G401.6 (cell line): ENCODE measurements around the gene ASTN2.

ENCODE experiments used
- FAIRE-seq: peaks from 2 replicates; lab custom pipeline; 2012; peaks lifted over from hg19 to GRCh38; lab: Jason Lieb, UNC

Gene ASTN2

DNA sequence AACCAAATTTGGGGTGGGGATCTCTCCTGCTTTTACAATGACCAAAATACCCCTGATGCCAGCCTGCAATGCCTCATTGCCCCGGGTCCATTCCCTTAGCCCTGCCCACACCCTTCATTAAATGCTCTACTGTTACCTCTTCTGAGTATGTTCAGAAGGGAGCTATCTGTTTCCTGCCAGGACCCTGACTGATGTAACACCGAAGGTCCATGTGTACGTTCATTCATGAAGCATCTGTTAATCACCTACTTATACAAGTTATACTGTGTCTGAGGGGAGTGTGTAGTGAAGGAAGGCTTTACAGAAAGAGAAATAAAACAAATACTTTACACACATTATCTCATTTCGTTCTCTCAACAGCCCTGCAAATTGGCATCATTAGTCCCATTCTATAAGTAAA lies 51.9 kb downstream of the ASTN2 start:
- FAIRE-seq: no peak

DNA sequence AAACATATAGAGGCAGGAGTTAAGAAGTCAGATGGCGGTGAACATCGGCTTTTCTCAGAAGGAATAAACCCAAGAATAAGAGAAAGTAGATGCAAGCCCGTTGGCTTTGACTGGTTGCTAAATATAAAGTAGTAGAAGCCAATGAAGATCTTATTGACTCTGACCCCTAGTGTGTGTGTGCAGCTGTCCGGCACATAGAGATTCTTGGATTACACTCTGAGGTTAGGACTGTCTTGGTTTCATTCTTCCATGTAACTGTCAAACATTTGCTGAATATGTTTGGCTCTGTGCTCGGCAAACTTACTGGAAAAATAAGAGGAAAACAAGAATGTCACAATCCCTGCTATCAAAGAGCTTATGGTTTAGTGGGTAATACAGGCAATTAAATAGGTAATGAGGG lies 54.9 kb downstream of the ASTN2 start:
- FAIRE-seq: no peak

DNA sequence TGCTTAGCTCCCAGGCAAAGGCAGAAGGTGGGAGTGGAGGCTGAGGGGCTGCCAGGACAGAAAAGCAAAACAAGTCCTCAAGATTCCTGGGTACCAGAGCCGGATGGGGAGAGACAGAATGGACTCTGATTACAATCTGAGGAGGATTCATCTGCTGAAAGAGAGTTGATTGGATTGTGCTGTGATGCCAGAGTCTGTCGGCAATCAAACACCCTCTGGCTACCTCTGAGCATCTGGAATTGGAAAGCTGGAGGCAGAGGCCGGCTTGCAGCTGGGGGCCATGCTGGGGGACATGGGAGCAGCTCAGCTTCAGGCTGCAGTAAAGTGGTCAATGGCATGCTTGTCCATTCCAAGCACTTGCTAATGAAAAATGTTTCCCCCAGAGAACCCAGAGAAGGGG lies 59.3 kb downstream of the ASTN2 start:
- FAIRE-seq: no peak

DNA sequence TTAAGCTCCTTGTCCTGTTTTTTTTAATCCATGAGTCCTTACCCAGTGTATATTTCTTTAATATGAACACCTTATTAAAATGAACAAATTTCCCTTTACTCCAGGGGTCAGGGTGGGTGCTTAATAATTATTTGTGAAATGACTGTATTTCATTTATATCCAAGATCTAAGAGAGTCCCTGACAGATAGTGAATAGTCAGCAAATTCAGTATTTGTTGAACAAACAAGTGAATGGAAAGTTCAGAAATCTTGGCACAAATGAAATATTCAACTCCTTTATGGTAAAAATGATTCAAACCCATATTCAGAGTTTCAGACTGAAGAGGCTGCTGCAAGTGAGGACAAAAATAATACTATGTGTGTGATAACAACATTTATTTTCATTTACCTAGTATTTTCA lies 59.9 kb downstream of the ASTN2 start:
- FAIRE-seq: no peak

DNA sequence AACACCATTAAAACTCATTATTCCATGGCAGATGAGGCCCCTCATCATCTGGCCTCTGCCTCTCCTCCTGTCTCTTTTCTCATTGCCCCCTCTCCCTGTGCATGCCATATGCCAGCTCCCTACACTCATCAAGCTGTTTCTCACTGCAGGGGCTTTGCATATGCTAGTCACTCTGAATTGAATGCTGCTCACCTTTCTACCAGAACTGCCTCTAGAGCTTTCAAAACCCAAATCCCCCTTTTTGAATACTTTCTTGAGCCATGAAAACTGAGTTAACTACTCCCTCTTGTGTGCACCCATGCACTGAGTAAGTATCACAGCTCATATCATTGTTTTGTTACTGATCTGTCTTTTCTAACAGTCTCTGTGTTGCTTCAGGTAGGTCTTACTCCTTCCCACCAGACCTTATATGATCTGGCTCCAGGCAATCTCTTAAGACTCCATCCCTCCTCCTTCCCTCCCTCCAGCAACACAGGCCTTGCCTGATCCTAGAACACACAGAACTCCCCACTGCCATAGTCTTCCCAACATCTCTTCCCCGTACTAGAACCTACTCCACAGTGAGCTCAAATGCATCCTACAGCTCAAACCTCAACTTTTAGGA lies 60.5 kb downstream of the ASTN2 start:
- no peak for FAIRE-seq

DNA sequence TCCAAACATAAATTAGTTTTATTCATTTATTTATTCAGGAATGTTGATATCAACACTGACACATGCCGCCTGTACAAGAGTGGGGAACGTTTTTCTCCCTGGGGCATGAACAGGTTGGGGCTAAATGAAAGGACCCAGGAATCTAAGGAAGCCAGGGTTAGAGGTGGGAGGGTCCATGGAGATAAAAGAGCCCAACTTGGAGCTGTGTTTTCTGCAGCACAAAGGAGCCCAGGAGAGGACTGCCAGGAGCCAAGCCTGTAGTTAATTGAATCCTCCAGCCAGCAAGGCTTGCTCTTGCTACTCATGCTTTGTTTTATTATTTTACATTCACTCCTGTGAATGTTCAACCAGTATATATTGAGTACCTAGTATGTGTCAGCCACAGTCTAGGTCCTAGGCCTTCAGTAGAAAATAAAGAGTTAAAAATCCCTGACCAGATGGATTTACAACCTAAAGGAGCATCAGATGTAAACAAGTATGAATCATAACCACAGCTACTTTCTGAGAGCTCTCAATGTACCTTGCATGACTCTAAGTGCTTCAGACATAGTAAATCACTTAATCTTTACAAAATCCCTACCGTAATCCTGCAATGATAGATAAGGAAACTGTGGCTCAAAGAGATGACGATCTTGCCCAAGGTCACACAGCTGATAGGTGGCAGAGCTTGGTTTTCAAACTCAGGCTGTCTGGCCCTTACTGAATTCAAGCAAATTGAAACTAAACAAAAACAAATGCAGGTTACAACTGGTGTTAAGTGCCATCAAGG lies 69.8 kb downstream of the ASTN2 start:
- FAIRE-seq: no peak

DNA sequence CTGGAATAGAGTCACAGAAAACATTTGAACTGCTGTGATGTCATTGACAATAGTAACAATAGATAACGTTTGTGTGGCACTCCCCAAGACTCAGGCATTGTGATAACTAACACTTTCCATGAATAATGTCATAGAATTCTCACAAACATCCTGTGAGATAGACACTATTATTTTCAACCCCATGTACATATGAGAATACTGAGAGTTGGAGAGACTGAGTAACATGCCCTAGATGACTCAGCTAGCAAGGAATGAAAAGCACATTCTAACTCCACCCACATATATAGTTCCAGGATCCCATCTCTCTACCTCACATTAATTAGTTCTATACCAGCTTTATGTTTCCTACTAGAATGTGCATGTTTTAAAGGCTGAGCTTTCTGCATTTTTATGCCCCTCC lies 71.4 kb downstream of the ASTN2 start:
- no peak for FAIRE-seq

DNA sequence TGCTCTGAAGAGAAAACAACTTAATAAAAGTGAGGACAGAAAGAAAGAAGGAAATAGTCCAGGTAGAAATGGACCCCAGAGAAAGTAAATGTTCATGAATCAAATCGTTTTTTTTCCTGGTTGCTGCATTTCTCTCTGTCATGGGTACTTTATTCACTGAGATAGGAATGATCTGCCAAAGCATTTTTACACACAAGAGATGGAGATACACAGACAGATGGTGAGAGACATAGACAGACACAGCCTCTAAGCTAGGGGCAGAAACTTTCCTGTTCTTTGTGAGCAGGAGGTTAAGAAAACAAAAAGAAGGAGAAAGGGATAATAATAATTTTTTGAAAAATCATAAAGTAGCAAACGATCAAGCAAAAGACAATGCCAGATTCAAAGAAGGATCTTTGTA lies 73.7 kb downstream of the ASTN2 start:
- FAIRE-seq: no peak

DNA sequence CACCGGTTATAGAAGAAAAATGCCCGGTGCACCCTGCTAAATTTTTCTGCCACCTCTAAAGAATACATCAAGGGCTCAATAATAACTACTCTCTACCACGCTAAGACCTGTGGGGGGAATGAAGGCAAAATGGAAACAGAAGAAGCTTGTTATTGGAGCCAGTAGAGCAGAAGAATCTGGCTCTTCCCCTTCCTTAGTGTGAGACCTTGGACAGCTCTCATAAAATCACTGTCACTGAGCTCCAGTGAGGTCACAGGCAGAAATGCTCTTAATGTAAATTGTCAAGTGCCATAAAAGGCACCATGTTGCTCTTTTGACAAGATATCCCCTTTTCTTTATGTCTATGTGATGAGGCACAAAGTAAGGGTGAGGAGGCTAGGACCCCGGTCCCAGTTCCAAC lies 74.4 kb downstream of the ASTN2 start:
- FAIRE-seq: no peak

DNA sequence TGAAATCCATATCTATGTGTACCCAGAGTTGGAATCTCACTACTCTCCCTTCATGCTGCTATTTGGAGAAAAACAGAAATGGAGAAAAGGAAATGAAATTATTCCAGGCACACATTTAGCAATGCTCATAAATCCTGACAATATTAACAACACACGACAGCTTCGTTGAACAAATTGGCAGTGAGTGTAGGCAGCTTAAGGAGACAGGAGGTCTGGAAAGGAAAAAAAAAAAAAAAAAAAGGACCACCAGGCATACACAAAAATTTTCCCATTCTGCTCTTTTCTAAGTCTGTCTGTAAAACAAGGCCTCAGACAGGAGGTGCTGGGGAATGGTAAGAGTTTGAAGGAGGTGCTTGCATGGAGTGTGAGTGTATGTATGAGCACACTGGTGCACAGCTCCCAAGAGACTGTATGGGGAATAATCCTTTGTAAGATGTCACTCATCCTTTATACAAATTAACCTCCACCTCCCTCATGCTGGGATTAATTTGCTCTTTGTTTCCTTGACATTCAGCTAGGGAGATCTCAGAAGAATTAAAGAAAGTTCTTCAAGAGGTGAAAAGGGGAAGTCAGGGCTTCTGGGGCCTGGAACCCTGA lies 78.9 kb downstream of the ASTN2 start:
- no peak for FAIRE-seq

DNA sequence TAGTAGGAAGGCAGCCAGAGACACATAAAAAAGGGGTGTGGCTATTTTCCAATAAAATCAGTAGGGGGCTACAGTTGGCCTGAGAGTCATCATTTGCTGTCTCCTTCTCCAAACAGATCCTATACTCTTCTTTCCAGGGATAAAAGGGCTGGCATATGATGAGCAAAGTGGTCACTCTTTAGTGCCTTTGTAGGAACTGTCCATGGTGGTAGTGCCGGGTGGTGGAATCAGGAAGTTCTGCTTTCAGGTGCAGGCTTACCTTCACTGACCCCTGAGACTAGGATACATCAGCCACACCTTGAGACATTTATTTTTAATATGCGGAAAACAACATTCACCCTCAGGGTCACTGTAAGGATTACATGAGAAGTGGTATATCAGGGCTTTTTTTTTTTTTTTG lies 80.8 kb downstream of the ASTN2 start:
- no peak for FAIRE-seq

DNA sequence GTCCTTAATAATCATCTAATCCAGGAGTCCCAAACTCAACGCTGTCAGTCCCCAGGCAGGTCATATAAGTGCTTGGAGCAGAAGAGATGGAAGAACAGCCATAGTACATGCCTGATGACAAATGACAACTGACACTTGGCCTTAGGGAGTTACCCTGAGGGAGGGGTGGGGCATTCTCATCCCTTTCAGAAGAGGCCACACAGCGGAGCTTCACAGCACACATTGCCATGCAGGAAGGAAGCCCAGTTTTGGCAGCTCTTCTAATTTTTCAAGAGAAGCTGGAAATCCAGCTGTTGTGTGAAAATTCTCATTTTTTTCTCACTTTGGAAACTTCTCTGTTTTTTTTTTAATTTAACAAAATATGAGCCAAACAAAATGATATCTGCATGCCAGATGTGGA lies 89.0 kb downstream of the ASTN2 start:
- no peak for FAIRE-seq

DNA sequence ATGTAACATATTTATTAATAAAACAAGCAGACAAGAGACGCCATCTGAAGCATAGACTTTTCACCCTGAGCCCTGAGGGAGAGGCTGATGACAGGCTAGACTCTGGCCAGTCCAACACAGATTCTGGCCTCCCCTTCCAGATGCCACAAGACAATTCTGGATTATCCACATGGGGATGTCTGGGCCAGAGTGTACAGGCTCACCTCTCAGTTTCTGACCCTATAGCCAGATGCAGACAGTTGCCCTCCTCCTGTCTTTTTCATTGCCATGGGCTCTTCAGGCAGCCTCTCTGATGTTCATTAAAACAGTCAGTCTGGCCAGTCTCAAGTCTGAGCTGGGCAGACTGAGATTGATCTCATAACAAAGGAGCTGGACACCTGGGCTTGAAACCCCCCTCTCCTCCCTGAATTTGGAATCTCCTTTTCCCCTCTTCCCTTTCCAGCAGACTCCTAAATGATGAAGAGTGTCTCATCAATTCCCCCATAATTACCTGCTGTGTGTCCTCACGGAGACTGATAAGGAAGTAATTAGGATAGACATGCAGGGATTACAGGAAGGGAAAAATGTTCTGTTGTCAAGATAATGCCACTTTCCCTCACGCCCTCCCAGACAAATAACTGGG lies 89.6 kb downstream of the ASTN2 start:
- FAIRE-seq: no peak

DNA sequence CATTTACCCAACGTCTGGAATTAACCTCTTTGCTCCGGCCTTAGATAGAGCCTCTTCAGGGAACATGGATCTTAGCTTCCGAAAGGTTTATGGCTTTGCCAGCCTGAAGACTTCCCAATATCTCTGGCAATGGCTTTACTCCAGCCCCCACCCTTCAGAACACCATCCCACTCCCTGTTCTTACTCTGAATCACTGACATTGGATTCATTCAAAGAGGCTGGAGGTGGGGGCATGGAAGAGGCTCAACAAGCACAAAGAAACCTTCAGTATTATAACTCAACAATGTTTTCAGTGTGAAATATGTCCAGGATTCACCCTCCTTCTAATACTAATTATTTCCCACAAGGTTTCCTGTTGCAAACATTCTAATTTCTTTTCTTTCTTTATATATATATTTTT lies 91.5 kb downstream of the ASTN2 start:
- FAIRE-seq: no peak

DNA sequence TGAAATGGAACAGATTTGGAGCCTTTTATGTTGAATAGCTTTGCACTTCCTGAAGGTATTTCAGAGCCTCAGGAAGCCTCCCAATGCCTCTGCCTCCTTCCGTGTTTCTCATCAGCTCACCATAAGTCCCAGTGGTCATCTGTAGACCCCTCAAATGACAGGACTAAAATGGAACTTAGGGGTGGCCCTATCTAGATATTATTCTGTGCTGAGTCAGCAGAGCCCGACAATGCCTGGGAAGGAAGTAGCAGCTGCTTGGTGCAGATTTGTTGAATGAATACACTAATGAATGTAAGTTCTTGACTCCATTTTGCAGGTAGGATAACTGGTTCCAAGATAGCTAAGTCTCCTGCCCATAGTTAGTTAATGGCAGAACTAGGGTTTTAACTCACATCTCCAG lies 97.7 kb downstream of the ASTN2 start:
- no peak for FAIRE-seq

DNA sequence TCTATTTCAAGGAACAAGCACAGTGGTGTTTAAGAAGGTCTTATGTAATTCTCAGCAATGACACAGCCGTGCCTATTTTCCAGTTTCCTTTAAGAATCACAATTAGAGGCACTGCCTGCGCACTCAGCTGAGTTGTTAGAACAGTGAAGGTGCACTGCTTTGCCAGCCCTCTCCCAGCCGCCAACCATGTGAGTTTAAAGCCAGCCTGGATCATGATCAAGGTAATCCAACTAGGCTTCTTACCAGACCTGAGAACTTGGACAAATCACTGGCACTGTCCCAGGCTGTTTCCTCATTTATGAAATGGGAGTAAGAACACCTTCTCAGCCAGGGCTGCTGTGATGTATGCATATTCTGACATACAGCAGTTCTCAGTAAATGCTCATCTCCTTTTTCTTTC lies 99.6 kb downstream of the ASTN2 start:
- no peak for FAIRE-seq

DNA sequence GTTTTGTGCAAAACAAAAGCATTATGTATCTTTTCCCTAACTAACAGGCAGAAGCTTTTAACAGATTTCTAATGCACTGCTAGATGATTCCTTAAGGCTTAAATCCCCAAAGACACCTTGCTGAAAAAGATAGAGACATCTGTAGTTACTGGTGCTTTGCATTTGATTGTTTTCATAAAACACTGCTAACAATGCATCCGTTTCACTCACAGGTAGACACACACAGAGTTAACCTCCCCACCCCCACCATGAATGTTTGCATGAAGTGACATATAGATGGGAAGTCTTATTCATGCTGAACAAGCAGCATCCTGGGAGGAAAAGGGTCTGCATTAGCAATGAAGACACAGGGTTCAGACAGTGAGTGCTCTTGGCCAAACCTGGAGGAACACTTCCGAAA lies 100.9 kb downstream of the ASTN2 start:
- no peak for FAIRE-seq

DNA sequence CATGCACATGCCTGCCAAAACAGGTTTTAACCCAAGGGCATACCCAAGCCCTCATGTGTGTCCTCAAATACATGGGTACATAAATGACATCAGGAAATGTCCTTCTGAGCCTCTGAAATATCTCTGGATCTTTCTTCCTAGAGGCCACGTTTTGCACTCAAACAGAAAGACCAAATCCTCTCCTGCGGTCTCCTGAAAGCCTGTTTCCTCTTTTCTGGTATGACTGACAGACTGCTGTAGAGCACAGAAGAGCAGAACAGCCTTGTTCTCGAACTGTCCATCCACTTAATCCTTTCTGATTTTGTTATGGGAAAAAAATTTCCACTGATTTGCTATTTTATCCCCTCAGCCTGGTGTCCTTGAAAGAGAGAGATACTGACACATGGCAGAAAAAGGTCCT lies 107.2 kb downstream of the ASTN2 start:
- FAIRE-seq: no peak

DNA sequence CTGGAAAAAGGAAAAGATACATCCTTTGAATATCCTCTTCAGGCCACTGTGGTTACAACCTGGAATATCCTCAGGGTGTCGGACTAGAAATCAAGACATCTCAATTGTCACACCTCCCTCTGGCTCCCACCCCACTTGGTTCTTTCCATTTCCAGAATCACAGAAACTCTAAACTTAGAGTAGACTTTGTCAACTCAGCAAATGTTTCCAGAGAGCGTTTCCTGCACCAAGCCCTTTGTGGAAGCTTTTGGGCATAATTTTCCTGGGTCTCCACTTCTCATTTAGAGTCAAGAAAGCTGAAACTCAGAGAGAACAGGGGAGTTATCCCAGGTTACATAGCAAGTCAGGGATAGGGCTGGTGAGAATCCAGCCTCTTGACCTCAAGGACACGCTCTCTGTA lies 108.8 kb downstream of the ASTN2 start:
- FAIRE-seq: no peak

DNA sequence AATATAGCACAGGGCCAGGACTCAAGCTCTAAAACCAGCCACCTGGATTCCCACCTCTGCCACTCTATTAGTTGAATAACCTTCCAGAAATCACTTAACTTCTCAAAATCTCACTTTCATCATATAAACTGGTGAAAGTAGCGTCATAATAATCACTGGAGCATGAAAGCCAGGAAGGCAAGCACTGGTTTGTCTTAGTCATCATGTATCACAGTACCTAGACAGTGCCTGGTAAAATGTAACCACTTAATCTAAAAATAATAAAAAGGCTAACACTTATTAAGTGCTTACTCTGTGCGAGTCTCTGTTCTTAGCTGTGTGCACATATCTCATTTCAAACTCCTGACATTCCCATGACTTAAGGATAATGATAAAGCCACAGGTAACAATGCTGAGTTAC lies 109.4 kb downstream of the ASTN2 start:
- no peak for FAIRE-seq

DNA sequence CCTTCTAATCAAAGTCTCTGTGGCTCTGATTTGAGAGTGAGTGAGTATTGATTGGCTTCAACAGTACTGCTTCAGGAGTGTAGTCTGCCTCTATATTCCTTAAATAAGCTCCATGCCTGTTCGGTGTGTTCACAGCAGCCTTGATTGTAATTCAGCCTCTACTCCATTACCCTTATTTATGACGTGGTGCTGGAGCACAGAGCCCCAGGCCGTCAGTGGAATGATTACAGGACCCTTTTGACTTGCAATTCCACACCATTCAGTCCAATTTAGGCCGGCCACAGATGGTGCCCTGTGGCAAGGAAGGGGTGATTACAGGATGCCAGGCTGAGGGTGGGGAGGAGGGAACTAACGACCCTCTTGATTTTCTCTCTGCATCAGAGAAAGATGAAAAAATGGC lies 110.3 kb downstream of the ASTN2 start:
- FAIRE-seq: no peak

DNA sequence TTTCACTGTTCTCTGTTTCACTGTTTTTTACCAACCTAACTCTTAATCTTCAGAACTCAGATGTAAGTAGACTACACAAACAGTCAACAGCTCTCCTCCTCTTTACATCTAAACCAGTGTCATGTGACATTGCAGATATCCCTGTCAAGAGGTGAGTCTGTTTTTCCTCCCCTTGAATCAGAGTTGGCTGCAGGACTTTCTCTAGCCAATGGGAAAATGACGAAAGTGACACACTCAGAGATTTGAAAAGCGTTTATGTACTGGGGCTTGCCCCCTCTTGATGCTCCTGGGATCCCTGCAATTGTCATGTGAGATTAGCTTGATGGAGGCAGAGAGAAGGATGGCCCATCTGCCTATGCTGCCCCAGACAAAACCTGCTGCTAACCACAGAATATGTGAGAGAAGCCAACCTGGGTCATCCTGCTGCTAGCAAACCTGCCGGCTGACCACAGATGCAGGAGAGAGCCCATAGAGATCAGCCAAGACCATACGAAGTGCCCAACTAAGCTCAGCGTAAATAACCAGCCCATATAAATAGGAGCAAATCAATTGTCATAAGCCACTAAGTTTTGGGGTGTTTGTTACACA lies 111.1 kb downstream of the ASTN2 start:
- no peak for FAIRE-seq

DNA sequence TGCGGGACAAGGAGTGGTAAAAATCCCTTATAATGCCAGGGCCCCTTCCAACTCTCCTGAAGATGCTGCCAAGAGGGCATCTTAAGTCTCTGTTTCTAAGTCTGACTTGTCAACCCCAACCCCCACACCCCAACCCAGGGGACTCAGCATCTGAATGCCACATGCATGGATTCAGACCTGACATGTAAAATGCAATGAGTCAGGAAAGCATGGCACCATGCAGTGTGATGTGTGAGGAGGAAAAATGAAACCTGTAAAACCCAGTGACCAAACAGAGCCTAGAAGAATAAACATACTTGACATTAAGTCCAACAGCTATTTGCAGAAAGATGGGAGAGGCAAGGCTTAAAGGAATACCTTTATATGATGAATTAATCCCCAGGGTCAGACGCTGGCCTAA lies 112.4 kb downstream of the ASTN2 start:
- no peak for FAIRE-seq
